B cell (primary cell): ENCODE data around the gene KSR2.
"Not testable (repeated sequence)": the region's sequence is repeated elsewhere in the genome, so short reads cannot be mapped to it uniquely, and the experiment has no call there.

ENCODE experiments used
- EZH2 ChIP-seq: IDR thresholded peaks from 2 replicates; pipeline ENCODE4 v1.6.1; 2012; ENCODE audit warnings: borderline replicate concordance, low read depth, mild to moderate bottlenecking, moderate library complexity, low read length; ENCODE audit not compliant: insufficient read depth, poor library complexity, severe bottlenecking
- TF ChIP-seq, protein P1 (sequence below): fragments of 200-600 bp; IDR thresholded peaks from one replicate; pipeline ENCODE4 v1.8.0; 2022; ENCODE audit warnings: antibody characterized with exemption, mild to moderate bottlenecking

GRCh38 chr12:117860787-117861290, 108.0 kb downstream of the KSR2 start:
- TF ChIP-seq, protein P1, sequence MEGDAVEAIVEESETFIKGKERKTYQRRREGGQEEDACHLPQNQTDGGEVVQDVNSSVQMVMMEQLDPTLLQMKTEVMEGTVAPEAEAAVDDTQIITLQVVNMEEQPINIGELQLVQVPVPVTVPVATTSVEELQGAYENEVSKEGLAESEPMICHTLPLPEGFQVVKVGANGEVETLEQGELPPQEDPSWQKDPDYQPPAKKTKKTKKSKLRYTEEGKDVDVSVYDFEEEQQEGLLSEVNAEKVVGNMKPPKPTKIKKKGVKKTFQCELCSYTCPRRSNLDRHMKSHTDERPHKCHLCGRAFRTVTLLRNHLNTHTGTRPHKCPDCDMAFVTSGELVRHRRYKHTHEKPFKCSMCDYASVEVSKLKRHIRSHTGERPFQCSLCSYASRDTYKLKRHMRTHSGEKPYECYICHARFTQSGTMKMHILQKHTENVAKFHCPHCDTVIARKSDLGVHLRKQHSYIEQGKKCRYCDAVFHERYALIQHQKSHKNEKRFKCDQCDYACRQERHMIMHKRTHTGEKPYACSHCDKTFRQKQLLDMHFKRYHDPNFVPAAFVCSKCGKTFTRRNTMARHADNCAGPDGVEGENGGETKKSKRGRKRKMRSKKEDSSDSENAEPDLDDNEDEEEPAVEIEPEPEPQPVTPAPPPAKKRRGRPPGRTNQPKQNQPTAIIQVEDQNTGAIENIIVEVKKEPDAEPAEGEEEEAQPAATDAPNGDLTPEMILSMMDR = not testable (repeated sequence)
- TF ChIP-seq EZH2 = not testable (repeated sequence)
